ENCODE data around the gene USP2. TPM values are rescaled to one million over a fixed set of nuclear protein-coding genes. Genes with fewer than 3 reads are reported as not detected.

The USP2 gene
- total and polyA plus RNA-seq, 2 donors (not counting 1 experiment from before 2014, with no cell fraction given) = 0.66 to 2.3 TPM

Other genes with a start within 250 kb of the USP2 start
- gene ABCG4, start 232.6 kb downstream of the USP2 start, total RNA-seq = under 0.01 and 0.17 TPM in 2 replicates
- 0.05 and 0.12 TPM in 2 replicates for gene ABCG4, start 232.6 kb downstream of the USP2 start, polyA plus RNA-seq
- gene NLRX1, start 213.0 kb downstream of the USP2 start, total RNA-seq = 12.8 and 21.3 TPM in 2 replicates
- gene NLRX1, start 213.0 kb downstream of the USP2 start, polyA plus RNA-seq = 5.7 and 6.6 TPM in 2 replicates
- not detected in 2 replicates for gene NHERF4, start 196.2 kb downstream of the USP2 start, total RNA-seq
- gene NHERF4, start 196.2 kb downstream of the USP2 start, polyA plus RNA-seq = not detected in 2 replicates
- 6.4 and 12.4 TPM in 2 replicates for gene CBL, start 175.4 kb downstream of the USP2 start, total RNA-seq
- gene CBL, start 175.4 kb downstream of the USP2 start, polyA plus RNA-seq = 11.1 and 17.6 TPM in 2 replicates
- gene MCAM, start 64.6 kb downstream of the USP2 start, total RNA-seq = 3.9 and 4.8 TPM in 2 replicates
- gene MCAM, start 64.6 kb downstream of the USP2 start, polyA plus RNA-seq = 8.1 and 26.3 TPM in 2 replicates
- gene RNF26, start 47.2 kb downstream of the USP2 start, total RNA-seq = 4.1 and 7.1 TPM in 2 replicates
- gene RNF26, start 47.2 kb downstream of the USP2 start, polyA plus RNA-seq = 22.9 and 38.0 TPM in 2 replicates
- 32.0 and 34.4 TPM in 2 replicates for gene C1QTNF5, start 40.8 kb downstream of the USP2 start, total RNA-seq
- gene C1QTNF5, start 40.8 kb downstream of the USP2 start, polyA plus RNA-seq = 13.4 and 13.6 TPM in 2 replicates
- gene MFRP, start 35.0 kb downstream of the USP2 start, total RNA-seq = not detected in 2 replicates
- not detected in 2 replicates for gene MFRP, start 35.0 kb downstream of the USP2 start, polyA plus RNA-seq
- 105 and 292 TPM in 2 replicates for gene THY1, start 41.5 kb upstream of the USP2 start, total RNA-seq
- 824 and 1,700 TPM in 2 replicates for gene THY1, start 41.5 kb upstream of the USP2 start, polyA plus RNA-seq